Stimulated activated CD8-positive, alpha-beta memory T cell treated with anti-CD3 and anti-CD28 coated beads, Interleukin-15, amount 100 ng/mL, for 48 hours (primary cell): ENCODE data around the gene ZC3H7B.

ENCODE experiments used
- DNase-seq, 2 donors: peaks; one replicate each; pipeline ENCODE4 v3.0.0-alpha.2; 2020; ENCODE audit warnings: low read depth in 2 of 2

ZC3H7B gene

DNA sequence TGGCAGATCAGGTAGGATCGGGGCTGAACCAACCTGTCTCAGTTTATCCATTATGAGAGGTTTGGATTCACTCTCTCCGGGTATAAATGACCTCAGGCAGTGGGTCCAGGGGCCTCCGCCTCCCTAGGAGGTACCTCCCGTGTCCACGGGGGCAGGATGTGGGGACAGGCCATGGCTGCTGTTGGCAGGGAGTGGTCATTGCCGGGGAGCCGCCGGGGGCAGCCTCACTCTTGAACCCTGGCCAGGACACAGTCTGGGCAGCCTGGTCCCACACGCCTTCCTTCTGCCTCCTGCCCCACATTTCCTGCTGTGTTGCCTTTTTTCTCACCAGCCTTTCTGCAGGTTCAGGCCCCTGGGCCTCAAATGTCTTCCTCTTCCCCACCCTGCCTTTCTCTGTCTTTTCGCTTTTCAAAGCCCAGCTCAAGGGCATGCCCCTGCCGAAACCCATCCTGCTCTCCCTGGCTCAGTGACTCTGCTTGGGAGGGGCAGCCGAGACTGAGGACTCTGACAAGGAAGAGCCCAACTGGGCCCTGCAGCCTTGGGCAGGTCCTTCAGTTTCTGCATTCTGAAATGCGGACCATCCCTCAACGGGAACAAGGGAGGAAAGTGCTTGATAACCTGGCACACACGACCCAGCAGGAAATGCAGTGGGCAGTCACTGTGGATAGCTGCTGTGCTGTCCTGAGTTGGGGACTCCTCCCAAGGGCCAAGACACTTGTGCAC lies 31.1 kb downstream of the ZC3H7B start:
- DNase-seq: no peak

DNA sequence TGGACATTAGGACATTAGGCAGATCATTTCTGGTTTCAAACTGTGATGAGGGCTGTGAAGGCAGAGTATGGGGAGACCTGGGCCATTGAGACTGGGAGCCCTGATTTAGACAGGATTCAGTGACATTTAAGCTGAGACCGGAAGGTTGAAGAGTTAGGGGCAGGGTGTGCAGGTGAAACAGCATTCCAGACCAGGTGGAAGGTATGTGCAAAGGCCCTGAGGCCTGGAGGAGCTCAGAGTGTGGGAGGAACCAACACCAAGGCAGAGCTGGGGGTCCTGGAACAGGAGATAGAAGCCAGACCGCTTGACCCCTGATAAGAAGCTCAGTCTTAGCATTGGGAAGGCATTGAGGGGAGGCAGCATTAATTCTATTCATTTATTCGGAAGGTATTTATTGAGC lies 32.5 kb downstream of the ZC3H7B start:
- DNase-seq: no peak

DNA sequence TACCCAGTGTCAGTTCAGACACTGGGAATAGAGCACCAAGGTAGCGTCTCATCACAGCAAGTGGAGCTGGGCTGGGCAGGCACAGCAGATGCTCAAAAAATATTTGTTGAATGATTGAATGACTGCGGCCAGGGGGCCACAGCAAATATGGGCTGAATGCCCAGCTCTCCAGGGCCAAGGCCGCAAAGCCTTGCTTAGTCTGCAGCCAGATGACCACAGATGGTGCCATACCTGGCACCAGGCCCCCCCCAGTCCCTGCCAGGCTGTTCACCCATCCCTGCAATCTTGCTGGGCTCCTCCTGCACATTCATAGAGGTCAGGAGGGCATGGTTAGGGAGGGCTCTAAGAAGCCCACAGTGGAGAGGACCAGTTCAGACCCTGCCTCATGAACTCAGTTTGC lies 32.9 kb downstream of the ZC3H7B start:
- no peak for DNase-seq

DNA sequence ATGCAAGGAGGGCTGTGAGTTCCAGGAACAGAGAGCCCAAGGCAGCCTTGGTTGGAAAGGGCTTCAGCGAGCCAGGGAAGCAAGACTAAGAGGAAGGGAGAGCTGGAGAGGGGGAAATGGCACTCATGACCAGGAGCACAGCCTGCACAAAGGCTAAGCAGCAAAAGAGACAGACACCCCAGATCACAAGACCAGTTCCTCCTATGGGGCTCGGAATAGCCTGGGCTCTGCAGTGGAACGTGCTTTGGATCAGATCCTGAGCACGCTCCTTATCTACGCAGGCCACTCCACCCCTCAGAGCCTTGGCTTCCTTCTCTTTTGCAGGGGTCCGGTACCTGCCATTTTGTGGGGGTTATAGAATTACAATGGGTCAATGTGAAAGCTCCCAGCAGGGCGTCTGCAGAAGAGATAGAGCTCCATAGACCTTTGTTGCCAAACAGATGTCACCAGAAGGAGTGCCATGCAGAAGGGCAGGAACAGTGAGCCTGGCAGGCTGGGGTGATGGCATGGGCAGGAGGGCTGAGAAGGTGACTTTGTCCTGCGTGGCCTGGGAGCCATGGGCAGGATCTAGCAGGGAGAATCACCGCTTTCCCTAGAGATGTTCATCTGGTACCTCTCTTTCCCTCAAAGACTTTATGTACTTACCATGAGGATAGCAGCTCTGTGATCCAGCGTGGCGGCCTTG lies 33.8 kb downstream of the ZC3H7B start:
- DNase-seq: no peak

DNA sequence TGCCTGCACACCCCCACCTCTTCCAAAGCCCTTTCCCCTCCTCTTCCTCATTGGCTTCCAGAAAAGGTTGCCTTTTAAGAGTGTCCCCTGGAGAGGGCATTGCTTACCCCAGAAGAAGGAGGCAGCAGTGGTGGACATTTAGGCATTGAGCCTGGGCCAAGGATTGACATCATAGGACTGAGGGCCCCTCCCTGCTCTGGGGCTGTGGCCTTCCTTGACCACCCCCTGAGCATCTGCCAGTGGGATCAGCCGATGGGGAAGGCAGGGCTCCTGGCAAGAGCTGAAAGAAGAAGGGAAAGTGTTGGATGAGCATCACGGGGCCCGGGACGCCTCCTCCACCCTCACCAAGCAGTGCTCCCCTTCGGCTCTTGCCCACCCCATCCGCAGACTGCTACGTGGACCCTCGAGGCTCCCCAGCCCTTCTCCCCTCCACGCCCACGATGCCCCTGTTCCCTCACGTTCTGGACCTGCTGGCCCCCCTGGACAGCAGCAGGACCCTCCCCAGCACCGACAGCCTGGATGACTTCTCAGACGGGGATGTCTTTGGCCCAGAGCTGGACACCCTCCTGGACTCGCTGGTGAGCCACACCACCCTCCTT lies 37.4 kb downstream of the ZC3H7B start:
- no peak for DNase-seq

DNA sequence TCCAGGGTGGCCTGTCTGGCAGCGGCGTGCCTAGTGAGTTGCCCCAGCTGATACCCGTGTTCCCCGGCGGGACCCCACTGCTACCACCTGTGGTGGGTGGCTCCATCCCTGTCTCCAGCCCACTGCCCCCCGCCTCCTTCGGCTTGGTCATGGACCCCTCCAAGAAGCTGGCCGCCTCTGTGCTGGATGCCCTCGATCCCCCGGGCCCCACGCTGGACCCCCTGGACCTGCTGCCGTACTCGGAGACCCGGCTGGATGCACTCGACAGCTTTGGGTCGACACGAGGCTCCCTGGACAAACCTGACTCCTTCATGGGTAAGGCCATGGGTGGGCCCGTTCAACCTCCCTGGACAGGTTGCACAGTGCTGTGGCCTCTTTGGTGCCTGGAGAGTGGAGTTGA lies 38.5 kb downstream of the ZC3H7B start:
- no peak for DNase-seq

DNA sequence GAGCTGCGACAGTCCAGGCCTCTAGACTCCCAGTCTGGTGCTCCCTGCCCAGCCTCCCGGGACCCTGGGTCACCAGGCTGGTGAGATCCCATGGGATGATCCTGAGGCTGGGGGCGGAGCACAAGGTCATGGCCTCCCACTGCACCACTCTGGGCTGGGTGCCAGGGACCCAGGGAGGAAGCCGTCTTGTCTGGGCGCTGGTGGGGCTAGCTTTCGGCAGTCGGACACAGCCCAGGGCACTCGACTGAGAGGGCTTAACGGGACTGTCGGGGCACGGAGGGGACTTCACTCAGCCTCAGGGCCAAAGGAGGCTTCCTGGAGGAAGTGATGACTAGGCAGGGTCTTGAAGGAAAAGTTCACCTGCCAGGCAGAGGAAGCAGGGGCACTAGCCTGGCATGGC lies 39.0 kb downstream of the ZC3H7B start:
- no peak for DNase-seq

DNA sequence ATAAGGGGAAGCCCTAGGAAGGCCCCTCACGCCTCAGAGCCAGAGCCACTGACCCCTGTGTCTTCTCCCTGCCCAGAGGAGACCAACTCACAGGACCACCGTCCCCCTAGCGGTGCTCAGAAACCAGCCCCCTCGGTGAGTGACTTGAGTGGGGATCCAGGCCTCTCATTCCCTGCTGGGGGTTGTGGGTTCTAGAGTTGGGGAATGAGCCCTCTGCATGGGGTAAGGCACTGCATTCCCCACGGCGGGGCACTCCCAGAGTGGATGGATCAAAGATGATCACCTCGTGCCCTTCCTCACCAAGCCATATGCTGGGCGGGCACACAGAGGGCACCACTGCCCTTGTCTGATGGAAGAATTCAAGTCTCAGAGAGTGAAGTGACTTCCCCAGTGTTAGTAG lies 39.7 kb downstream of the ZC3H7B start:
- DNase-seq: no peak

DNA sequence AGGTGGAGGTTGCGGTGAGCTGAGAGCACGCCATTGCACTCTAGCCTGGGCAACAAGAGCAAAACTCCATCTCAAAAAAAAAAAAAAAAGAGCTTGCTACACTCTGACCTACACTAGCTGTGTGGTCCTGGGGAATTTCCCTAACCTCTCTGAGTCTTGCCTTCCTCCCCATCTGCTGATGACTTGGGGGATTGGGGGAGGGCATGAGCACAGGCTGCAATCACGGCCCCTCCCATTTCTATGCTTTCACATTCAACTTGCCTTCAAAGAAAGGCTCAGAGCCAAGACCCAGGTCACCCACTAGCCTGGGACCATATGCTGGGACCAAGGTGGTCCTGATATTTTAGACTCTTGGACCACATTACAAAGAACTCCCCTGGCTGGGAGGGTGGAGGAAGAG lies 40.7 kb downstream of the ZC3H7B start:
- peak; percentile 2 to 13 for DNase-seq

DNA sequence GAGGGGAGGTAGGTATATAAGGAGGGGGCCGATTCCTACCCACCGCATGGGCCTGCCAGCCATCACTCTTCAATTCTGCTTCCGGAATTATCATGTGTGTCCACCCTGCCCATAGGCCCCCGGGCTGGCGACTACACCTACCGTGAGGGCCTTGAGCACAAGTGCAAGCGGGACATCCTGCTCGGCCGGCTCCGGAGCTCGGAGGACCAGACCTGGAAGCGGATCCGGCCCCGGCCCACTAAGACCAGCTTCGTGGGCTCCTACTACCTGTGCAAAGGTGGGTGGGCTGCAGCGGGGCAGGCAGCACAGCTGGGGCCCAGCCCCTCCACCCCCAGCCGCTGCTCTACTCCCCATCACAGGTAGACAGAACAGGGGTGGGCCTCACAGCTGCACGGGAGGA lies 42.0 kb downstream of the ZC3H7B start:
- no peak for DNase-seq

DNA sequence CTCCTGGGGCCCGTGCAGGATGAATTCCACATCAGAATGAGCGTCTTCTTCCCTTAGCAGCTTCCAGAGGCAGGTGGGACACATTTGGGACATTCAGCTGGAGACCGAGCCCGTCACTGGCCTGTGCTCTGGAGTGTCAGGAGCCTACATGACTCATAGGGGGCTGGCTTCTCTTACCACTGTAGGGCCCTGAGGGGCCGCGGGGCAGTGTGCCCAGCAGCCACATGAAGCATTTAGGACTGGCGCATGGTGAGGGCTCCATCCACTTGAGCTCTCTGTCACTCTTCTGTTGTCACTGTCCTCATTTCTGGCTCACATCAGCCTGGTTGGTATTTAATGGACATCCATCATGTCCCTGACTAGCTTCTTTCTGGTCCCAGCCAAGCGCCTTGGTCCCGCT lies 42.4 kb downstream of the ZC3H7B start:
- no peak for DNase-seq

DNA sequence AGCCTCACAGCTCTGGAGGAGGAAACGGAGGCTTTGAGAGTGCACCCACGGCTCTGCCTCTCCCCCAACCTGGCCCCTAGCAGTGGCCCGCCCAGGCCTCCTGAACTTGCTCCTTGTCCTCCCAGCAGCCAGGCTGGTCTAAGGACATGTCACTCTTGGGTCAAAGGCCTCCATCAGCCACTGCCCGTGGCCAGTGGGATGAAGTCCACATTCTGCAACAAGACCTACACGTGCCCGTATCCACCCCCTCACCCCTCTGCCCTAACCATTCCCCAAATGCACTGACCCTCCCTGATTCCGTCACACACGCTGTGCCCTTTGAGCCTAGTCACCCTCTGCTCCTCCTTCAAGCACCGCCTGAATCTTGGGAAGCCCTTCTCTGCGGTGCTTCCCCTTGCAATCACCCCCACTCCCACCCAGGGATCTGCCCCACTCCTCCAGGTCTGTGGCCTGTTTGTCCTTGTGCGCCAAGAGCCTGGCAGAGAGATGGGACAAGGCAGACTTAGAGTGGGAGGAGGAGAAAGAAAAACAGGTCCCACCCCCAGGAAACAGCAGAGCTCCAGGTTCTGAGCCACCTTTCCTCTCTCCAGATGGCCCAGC lies 43.0 kb downstream of the ZC3H7B start:
- DNase-seq: no peak

DNA sequence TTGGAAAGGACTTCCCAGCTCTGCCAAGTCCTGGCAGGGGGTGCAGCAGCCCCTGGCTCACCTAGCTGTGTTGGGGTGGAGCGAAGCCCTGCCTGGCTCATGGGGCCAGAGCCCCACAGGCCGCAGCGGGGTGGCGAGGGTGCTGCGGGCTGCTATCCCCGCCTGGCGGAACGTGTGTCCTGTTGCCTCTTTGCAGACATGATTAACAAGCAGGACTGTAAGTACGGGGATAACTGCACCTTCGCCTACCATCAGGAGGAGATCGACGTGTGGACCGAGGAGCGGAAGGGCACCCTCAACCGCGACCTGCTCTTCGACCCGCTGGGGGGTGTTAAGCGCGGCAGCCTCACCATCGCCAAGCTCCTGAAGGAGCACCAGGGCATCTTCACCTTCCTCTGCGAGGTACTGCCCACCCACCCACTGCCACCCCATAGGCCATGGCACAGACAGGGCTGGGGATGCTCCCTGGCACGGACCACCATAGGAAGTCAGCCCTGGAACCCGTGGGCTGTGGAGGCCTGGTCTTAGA lies 44.5 kb downstream of the ZC3H7B start:
- DNase-seq: no peak

DNA sequence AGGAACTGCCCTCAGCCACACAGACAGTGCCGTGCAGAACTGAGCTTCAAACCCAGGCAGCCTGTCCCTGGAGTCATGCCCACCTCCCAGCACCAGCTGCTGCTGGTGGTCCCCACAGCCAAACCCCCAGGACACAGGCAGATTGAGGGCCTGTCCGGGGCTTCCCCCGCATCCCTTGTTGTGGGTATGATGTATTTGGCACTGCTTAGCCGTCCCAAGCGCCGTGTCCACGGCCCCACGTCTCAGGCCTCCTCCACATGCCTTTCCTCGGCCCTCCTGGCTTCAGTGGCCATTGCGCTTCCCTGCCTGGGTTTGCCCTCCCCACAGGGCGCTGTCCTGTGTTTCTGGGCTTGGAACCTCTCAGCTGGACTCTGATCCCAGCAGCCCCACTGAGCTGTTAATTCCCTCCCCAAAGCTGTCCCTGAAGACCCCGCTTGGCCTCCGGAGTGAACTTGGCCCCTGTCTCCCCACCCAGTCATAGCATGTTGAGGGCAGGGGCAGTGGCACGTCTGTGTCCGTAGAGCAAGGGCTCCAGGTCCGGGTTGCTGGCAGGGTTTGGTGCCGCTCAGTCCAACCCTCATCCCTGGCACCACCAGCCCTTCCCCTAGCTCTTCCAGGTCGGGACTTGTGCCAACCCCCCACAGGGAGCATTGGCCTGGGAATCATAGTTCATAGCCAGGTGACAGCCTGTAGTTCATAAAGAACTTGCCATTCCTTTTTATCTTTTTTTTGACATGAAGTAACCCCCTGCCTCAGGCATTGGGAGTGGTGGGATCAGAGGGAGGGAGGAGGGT lies 45.9 kb downstream of the ZC3H7B start:
- no peak for DNase-seq

DNA sequence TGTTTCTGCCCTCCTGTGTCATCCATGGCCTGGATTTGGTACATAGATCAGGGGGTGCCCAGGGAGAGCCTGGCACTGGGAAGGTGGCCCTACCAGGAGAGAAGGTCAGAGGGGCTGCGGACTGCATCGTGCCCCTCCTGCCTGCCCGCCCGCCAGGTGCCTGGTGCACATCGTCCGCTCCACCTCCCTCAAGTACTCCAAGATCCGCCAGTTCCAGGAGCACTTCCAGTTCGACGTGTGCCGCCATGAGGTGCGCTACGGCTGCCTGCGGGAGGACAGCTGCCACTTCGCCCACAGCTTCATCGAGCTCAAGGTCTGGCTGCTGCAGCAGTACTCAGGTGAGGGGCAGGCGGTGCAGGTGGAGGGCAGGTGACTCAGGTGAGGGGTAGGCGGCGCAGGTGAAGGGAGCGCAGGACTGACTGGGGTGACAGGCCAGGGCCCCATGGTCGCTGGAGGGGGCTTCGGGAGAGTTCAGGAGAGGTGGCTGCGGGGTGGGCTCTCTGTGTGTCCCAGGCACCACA lies 47.7 kb downstream of the ZC3H7B start:
- DNase-seq: no peak

DNA sequence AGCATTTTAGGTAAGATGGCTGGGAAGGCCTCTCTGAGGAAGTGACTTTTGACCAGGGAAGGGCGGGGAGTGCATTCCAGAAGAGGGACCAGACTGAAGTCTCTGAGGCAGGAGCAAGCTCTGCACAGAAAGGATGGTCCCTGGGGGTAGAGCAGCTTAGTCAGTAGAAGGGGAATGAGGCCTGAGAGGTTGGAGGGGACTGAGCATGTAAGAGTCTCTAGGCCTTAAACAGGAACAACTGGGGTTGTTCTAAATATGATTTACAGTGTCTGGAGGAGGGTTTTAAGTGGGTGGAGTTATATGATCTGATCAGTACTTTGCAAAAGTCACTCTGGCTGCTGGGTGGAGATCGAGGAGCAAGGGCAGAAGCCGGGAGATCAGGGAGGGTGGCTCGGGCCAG lies 48.8 kb downstream of the ZC3H7B start:
- DNase-seq: no peak

DNA sequence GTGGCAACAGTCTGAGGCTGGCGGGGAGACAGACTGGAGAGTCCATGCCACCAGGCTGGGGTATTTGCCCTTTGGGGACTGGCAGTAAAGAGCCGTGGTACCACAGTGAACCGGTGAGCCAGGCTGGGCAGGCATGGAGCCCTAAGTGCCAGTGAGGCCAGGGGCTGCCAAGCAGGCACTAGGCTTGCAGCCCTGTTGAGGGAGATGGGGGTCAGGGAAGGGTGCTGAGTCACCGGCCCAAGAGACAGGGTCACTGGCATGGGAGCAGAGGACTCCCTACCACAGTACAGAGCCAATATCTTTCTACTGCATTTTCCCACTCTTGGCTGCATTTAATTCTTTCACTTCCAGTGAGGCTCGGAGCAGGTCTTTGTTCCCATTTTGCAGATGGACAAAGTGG lies 49.7 kb downstream of the ZC3H7B start:
- no peak for DNase-seq

DNA sequence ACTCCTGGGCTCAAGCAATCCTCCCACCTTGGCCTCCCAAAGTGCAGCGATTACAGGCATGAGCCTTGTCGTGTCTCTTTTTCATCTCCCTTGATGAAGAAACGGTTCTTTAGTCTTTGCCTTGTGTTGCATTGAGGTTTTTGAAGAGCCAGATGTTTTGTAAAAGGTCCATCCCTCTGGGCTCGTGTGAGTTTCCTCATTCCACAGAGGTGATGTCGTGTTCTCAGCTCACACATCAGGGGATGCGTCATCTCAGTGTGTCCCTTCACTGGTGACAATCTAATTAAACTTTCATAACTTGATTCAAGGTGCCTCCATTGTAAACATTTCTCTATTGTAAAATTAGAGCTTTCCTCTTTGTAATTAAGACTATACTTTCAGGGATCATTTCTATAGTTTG lies 50.7 kb downstream of the ZC3H7B start:
- no peak for DNase-seq

DNA sequence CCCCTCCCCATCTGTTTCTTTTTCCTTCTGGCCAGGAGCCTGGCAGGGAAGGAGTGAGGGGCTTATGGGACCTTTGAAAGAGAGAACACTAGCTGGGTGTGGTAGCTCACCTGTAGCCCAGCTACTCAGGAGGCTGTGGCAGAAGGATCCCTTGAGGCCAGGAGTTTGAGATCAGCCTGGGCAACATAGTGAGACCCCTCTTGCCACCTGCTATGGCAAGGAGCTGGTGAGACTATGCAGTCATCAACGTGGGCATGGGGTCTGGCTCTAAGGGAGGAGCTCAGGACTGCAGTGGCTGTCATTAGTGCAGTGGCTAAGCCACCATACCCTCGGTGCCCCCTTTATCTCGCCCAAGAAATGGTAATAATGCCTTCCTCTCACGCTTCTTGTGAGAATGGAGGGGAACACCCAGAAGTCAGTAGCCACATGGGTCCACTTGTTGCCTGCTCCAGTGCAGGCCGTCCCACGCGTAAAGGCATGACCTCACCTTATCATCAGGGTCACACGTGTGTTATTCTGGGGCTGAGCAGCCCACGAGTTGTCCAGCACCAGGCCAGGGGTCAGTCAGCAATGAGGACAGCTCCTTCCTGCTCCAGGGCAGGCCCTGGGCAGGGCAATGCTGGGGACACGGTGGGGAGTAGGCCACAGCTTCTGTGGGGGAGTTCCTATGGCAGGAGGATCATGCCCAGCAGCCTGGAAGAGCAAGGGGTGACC lies 52.7 kb downstream of the ZC3H7B start:
- no peak for DNase-seq

DNA sequence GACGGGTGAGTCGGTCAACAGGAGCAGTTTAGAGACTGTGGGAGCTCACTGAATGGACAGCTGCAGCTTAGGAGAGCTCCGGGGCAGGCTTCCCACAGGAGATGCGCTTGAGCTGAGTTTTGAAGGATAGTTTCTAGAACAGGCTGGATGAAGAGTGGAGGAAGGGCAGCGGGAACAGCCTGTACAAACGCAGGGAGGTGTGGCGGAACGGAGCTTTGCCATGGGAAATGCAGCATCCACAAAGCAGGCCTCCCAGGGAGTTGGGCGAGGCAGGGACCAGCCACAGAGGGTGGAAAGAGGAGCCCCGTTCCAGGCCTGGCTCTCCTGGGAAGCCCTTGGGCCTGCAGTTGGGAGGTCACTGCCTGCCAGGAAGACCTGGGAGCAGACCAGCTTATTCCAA lies 53.7 kb downstream of the ZC3H7B start:
- no peak for DNase-seq

DNA sequence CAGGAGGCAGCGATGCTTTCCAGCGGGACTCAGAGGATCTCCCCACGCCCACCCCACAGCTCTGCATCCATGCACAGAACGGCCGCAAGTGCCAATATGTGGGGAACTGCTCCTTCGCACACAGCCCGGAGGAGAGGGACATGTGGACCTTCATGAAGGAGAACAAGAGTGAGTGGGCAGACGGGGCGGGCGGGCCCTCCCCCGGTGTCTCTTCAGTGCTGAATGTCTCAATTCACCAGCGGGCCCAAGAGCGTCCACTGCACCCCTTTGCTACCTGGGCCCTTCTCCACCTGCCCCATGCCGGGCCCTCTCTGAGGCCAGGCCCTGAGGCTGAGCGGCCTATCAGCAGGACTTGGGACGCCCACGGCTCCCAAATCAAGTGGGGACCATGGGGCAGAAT lies 54.6 kb downstream of the ZC3H7B start:
- no peak for DNase-seq
